MM.1S (cell line): ENCODE data around the gene ARHGAP33.

Experiments used
- DNase-seq: peaks from one replicate; pipeline ENCODE4 v3.0.0-alpha.2; 2015
- H2AFZ ChIP-seq: fragments of 300-600 bp; sonication (generic); 2 replicates; pipeline ENCODE4 v1.6.0; 2016; ENCODE audit warnings: antibody characterized with exemption, low read length
- H3F3A ChIP-seq: fragments of 300-600 bp; sonication (generic); 2 replicates; pipeline ENCODE4 v1.6.1; 2016; ENCODE audit warnings: mild to moderate bottlenecking, antibody characterized with exemption, low read length, moderate library complexity, mixed read lengths; ENCODE audit not compliant: insufficient read depth
- H3K27ac ChIP-seq: fragments of 300-600 bp; sonication (generic); 2 replicates; pipeline ENCODE4 v1.5.1; 2016; ENCODE audit warnings: mild to moderate bottlenecking, low read length
- H3K27me3 ChIP-seq: fragments of 300-600 bp; sonication (generic); replicated peaks from 2 replicates; pipeline ENCODE4 v1.6.0; 2016; ENCODE audit warnings: low read length; ENCODE audit not compliant: insufficient read depth
- H3K36me3 ChIP-seq: fragments of 300-600 bp; sonication (generic); replicated peaks from 2 replicates; pipeline ENCODE4 v1.6.1; 2016; ENCODE audit warnings: mild to moderate bottlenecking, low read length, mixed read lengths; ENCODE audit not compliant: insufficient read depth
- H3K4me1 ChIP-seq: fragments of 300-600 bp; sonication (generic); 2 replicates; pipeline ENCODE4 v1.6.1; 2016; ENCODE audit warnings: low read length, mixed read lengths
- H3K4me2 ChIP-seq: fragments of 300-600 bp; sonication (generic); 2 replicates; pipeline ENCODE4 v1.6.0; 2016; ENCODE audit warnings: low read depth, low read length
- H3K4me3 ChIP-seq: fragments of 300-600 bp; sonication (generic); 2 replicates; pipeline ENCODE4 v1.5.1; 2016; ENCODE audit warnings: low read length, mixed read lengths
- H3K79me2 ChIP-seq: fragments of 300-600 bp; sonication (generic); 2 replicates; pipeline ENCODE4 v1.6.1; 2016; ENCODE audit warnings: mixed run types, low read length, mixed read lengths
- H3K9ac ChIP-seq: fragments of 300-600 bp; sonication (generic); 2 replicates; pipeline ENCODE4 v1.6.1; 2016; ENCODE audit warnings: low read length, mixed read lengths
- H3K9me2 ChIP-seq: fragments of 300-600 bp; sonication (generic); replicated peaks from 2 replicates; pipeline ENCODE4 v1.6.1; 2016; ENCODE audit warnings: mild to moderate bottlenecking, low read length, mixed read lengths; ENCODE audit not compliant: insufficient read depth
- H3K9me3 ChIP-seq: fragments of 300-600 bp; sonication (generic); replicated peaks from 2 replicates; pipeline ENCODE4 v1.6.1; 2016; ENCODE audit warnings: mild to moderate bottlenecking, low read length, mixed read lengths; ENCODE audit not compliant: insufficient read depth
- H4K20me1 ChIP-seq: fragments of 300-600 bp; sonication (generic); 2 replicates; pipeline ENCODE4 v1.6.1; 2016; ENCODE audit warnings: mild to moderate bottlenecking, low read length, moderate library complexity, mixed read lengths; ENCODE audit not compliant: insufficient read depth
- CTCF ChIP-seq: fragments of 300-600 bp; sonication (generic); IDR thresholded peaks from 2 replicates; pipeline ENCODE4 v1.5.1; 2016; ENCODE audit warnings: antibody characterized with exemption, low read length, mixed read lengths
- EZH2 ChIP-seq: fragments of 300-600 bp; sonication (generic); optimal IDR thresholded peaks from 2 replicates; pipeline ENCODE3; 2017; ENCODE audit warnings: low read depth, mild to moderate bottlenecking, antibody characterized with exemption, low read length, mixed read lengths
- EZH2phosphoT487 ChIP-seq: fragments of 300-600 bp; sonication (generic); IDR thresholded peaks from 2 replicates; pipeline ENCODE4 v1.6.1; 2018; ENCODE audit warnings: antibody characterized with exemption, low read length

ARHGAP33 gene

GRCh38 chr19:35754370-35755130 lies 20.8 kb upstream of the ARHGAP33 start:
- H3K27ac ChIP-seq, result no peak overlapping the region
- H3K27me3 ChIP-seq, result no peaks in the 10 kb centered on the region
- H3F3A ChIP-seq, result peaks cover 4% of the 10 kb centered on the region; the same call in 1 of the 2 replicates
- DNase-seq, result no peak
- H3K4me2 ChIP-seq, result no peak overlapping the region
- no peaks in the 10 kb centered on the region for H3K9me3 ChIP-seq
- peaks cover 15% of the 10 kb centered on the region for H3K79me2 ChIP-seq
- TF ChIP-seq EZH2phosphoT487, result no peak
- H2AFZ ChIP-seq, result no peak overlapping the region
- H3K4me3 ChIP-seq, result no peak overlapping the region
- no peaks in the 10 kb centered on the region for H4K20me1 ChIP-seq
- no peak overlapping the region for H3K9ac ChIP-seq
- H3K36me3 ChIP-seq, result no peaks in the 10 kb centered on the region
- peaks cover 12% of the 10 kb centered on the region; the same call in 1 of the 2 replicates for H3K4me1 ChIP-seq
- H3K9me2 ChIP-seq, result no peaks in the 10 kb centered on the region

- no peak overlapping the region for H3K4me3 ChIP-seq
- TF ChIP-seq EZH2phosphoT487, result no peak
- TF ChIP-seq EZH2, result no peak
- no peak for TF ChIP-seq CTCF
Measured at GRCh38 chr19:35755131-35755549, 20.2 kb upstream of the ARHGAP33 start.

GRCh38 chr19:35755550-35756376 lies 19.6 kb upstream of the ARHGAP33 start:
- Histone ChIP-seq H3K4me3 (no peak overlapping the region), H3K36me3 (no peaks in the 10 kb centered on the region), H4K20me1 (no peaks in the 10 kb centered on the region), H3K4me2 (no peak overlapping the region), H3K9me3 (no peaks in the 10 kb centered on the region), H2AFZ (no peak overlapping the region), H3K9me2 (no peaks in the 10 kb centered on the region), H3K79me2 (peaks cover 15% of the 10 kb centered on the region), H3K4me1 (peaks cover 12% of the 10 kb centered on the region; the same call in 1 of the 2 replicates), H3K27ac (no peak overlapping the region), H3K9ac (no peak overlapping the region), H3F3A (peaks cover 4% of the 10 kb centered on the region; the same call in 1 of the 2 replicates), H3K27me3 (no peaks in the 10 kb centered on the region)
- TF ChIP-seq EZH2phosphoT487, result no peak
- TF ChIP-seq CTCF, result no peak
- TF ChIP-seq EZH2, result no peak
- DNase-seq, result no peak

More at GRCh38 chr19:35755131-35755549, 20.2 kb upstream of the ARHGAP33 start:
- Histone ChIP-seq H3K4me1 (peaks cover 12% of the 10 kb centered on the region; the same call in 1 of the 2 replicates), H3K79me2 (peaks cover 15% of the 10 kb centered on the region), H3K9ac (no peak overlapping the region), H3K27me3 (no peaks in the 10 kb centered on the region), H3F3A (peaks cover 4% of the 10 kb centered on the region; the same call in 1 of the 2 replicates), H2AFZ (no peak overlapping the region), H3K9me2 (no peaks in the 10 kb centered on the region), H3K27ac (no peak overlapping the region), H3K4me2 (no peak overlapping the region), H3K36me3 (no peaks in the 10 kb centered on the region), H3K9me3 (no peaks in the 10 kb centered on the region), H4K20me1 (no peaks in the 10 kb centered on the region)
- DNase-seq, result no peak
